Stimulated activated CD4-positive, alpha-beta T cell treated with anti-CD3 and anti-CD28 coated beads, Interleukin-4, amount 100 ng/mL, for 4 hours (primary cell): ENCODE measurements around the gene WDR44.
"Not testable (repeated sequence)": the region's sequence is repeated elsewhere in the genome, so short reads cannot be mapped to it uniquely, and the experiment has no call there.

Source experiments
- DNase-seq, 2 experiments: peaks; one replicate each; pipeline ENCODE4 v3.0.0-alpha.2; 2020

The WDR44 gene

GRCh38 chrX:118364261-118364660 is 18.4 kb downstream of the WDR44 start:
- DNase-seq = no peak

- DNase-seq = no peak
Measured at GRCh38 chrX:118367338-118367737, 21.4 kb downstream of the WDR44 start.

GRCh38 chrX:118368398-118368797 is 22.5 kb downstream of the WDR44 start:
- no peak for DNase-seq

GRCh38 chrX:118370921-118371624 is 25.2 kb downstream of the WDR44 start:
- no peak for DNase-seq

GRCh38 chrX:118373538-118373937 is 27.6 kb downstream of the WDR44 start:
- DNase-seq = no peak

- DNase-seq = no peak
Measured at GRCh38 chrX:118383120-118383519, 37.2 kb downstream of the WDR44 start.

GRCh38 chrX:118392716-118393115 is 46.8 kb downstream of the WDR44 start:
- DNase-seq = no peak

GRCh38 chrX:118396113-118396512 is 50.2 kb downstream of the WDR44 start:
- no peak for DNase-seq

- DNase-seq = no peak
Measured at GRCh38 chrX:118418811-118419251, 72.9 kb downstream of the WDR44 start.

GRCh38 chrX:118420462-118420861 is 74.6 kb downstream of the WDR44 start:
- DNase-seq = no peak

- DNase-seq = peak in 1 of 2 experiments; percentile 0
Measured at GRCh38 chrX:118423558-118423957, 77.7 kb downstream of the WDR44 start.

- DNase-seq = no peak
Measured at GRCh38 chrX:118432799-118433198, 86.9 kb downstream of the WDR44 start.

GRCh38 chrX:118437283-118437682 is 91.4 kb downstream of the WDR44 start:
- no peak for DNase-seq

GRCh38 chrX:118448273-118448783 is 102.4 kb downstream of the WDR44 start:
- DNase-seq = no peak

- DNase-seq = no peak
Measured at GRCh38 chrX:118455013-118455412, 109.1 kb downstream of the WDR44 start.

GRCh38 chrX:118459494-118459893 is 113.6 kb downstream of the WDR44 start:
- peak in 1 of 2 experiments; percentile 1 for DNase-seq

- no peak for DNase-seq
Measured at GRCh38 chrX:118464501-118464900, 118.6 kb downstream of the WDR44 start.

GRCh38 chrX:118468122-118468521 is 122.2 kb downstream of the WDR44 start:
- no peak for DNase-seq

- DNase-seq = not testable (repeated sequence)
Measured at GRCh38 chrX:118470721-118471347, 124.9 kb downstream of the WDR44 start.

GRCh38 chrX:118474586-118474985 is 128.7 kb downstream of the WDR44 start:
- no peak for DNase-seq

- DNase-seq = no peak
Measured at GRCh38 chrX:118475903-118476302, 130.0 kb downstream of the WDR44 start.

- no peak for DNase-seq
Measured at GRCh38 chrX:118480172-118480571, 134.3 kb downstream of the WDR44 start.

GRCh38 chrX:118482384-118482783 is 136.5 kb downstream of the WDR44 start:
- not testable (repeated sequence) for DNase-seq

- DNase-seq = no peak
Measured at GRCh38 chrX:118484216-118484903, 138.5 kb downstream of the WDR44 start.
